Thoracic aorta (tissue), 2 donors: ENCODE results near the gene KAZALD1. TPM values are rescaled to one million over a fixed set of nuclear protein-coding genes. Genes with fewer than 3 reads are reported as not detected.

Experiments
- ATAC-seq: fragments of 150-250 bp; one replicate; pipeline ENCODE4 v1.8.0; 2017; ENCODE audit warnings: low read depth; ENCODE audit not compliant: insufficient number of reproducible peaks, low FRiP score
- DNase-seq: peaks from one replicate; pipeline ENCODE4 v3.0.0-alpha.2; 2020; ENCODE audit warnings: low spot score
- H3K27ac ChIP-seq, 2 donors: fragments of 200-600 bp; sonication (generic); 1 replicate in 1 of 2; 2 replicates in 1 of 2; pipeline ENCODE4 v1.5.1; 2016; ENCODE audit warnings: mild to moderate bottlenecking in 2 of 2, moderate library complexity in 2 of 2
- H3K27me3 ChIP-seq: fragments of 200-600 bp; sonication (generic); replicated peaks from 2 replicates; pipeline ENCODE4 v1.6.0; 2016; ENCODE audit warnings: mild to moderate bottlenecking; ENCODE audit not compliant: insufficient read depth
- H3K36me3 ChIP-seq: fragments of 200-600 bp; sonication (generic); one replicate; pipeline ENCODE4 v1.5.1; 2016
- H3K4me1 ChIP-seq, 2 donors: fragments of 200-600 bp; sonication (generic); 1 replicate in 1 of 2; 2 replicates in 1 of 2; pipeline versions ENCODE4 v1.5.1 to v1.6.0; 2016; ENCODE audit warnings: low read depth in 2 of 2, mild to moderate bottlenecking in 1 of 2; ENCODE audit not compliant: control insufficient read depth in 1 of 2
- H3K4me3 ChIP-seq: fragments of 200-600 bp; sonication (generic); 2 replicates; pipeline ENCODE4 v1.5.1; 2016; ENCODE audit warnings: mild to moderate bottlenecking
- H3K9me3 ChIP-seq: fragments of 200-600 bp; sonication (generic); 2 replicates; pipeline ENCODE4 v1.5.1; 2016
- CTCF ChIP-seq: fragments of 200-600 bp; sonication (generic); IDR thresholded peaks from one replicate; pipeline ENCODE4 v1.5.1; 2019; ENCODE audit warnings: antibody characterized with exemption
- total RNA-seq, 2 donors: library from RNA; depleted of rRNA; stranded (reverse); fragments of >200 nt; gene quantifications; one replicate each; pipeline versions ENCODE4 v1.1.0 to v1.2.3, GENCODE V29; 2016

Gene KAZALD1
- total RNA-seq, 2 donors from 2014 or later: 30.0 to 34.1 TPM

- no peak for DNase-seq
- peaks cover 4% of the 10 kb centered on the region for H3K27me3 ChIP-seq
- no peak overlapping the region for H3K27ac ChIP-seq
- H3K4me1 ChIP-seq: peaks cover 3 to 24% of the 10 kb centered on the region in 2 donors
- no peaks in the 10 kb centered on the region for H3K9me3 ChIP-seq
- ATAC-seq: no peak
- H3K4me3 ChIP-seq: no peak overlapping the region
- TF ChIP-seq CTCF: no peak
- H3K36me3 ChIP-seq: no peaks in the 10 kb centered on the region
These were observed 8.3 kb downstream of the KAZALD1 start for GRCh38 chr10:101070098-101070497.

GRCh38 chr10:101071267-101071884 lies 9.6 kb downstream of the KAZALD1 start:
- ATAC-seq (no peak), DNase-seq (no peak)
- Histone ChIP-seq H3K36me3 (no peaks in the 10 kb centered on the region), H3K9me3 (no peaks in the 10 kb centered on the region), H3K27me3 (peaks cover 7% of the 10 kb centered on the region), H3K4me1 (peaks cover 0 to 12% of the 10 kb centered on the region in 2 donors), H3K27ac (no peak overlapping the region), H3K4me3 (no peak overlapping the region)
- TF ChIP-seq CTCF: no peak

- Histone ChIP-seq H3K4me3 (no peak overlapping the region), H3K27me3 (peaks cover 7% of the 10 kb centered on the region), H3K9me3 (no peaks in the 10 kb centered on the region), H3K27ac (no peak overlapping the region), H3K4me1 (peaks cover 0 to 7% of the 10 kb centered on the region in 2 donors), H3K36me3 (no peaks in the 10 kb centered on the region)
- no peak for ATAC-seq
- no peak for TF ChIP-seq CTCF
- no peak for DNase-seq
These were observed 10.2 kb downstream of the KAZALD1 start for GRCh38 chr10:101071885-101072433.

GRCh38 chr10:101072923-101073322 lies 11.1 kb downstream of the KAZALD1 start:
- Histone ChIP-seq H3K9me3 (no peaks in the 10 kb centered on the region), H3K36me3 (no peaks in the 10 kb centered on the region), H3K27ac (no peak overlapping the region), H3K27me3 (peaks cover 7% of the 10 kb centered on the region), H3K4me1 (no peaks in the 10 kb centered on the region), H3K4me3 (no peak overlapping the region)
- ATAC-seq (no peak), DNase-seq (no peak)
- no peak for TF ChIP-seq CTCF

GRCh38 chr10:101073631-101074030 lies 11.8 kb downstream of the KAZALD1 start:
- H3K27ac ChIP-seq: no peak overlapping the region
- H3K4me1 ChIP-seq: no peaks in the 10 kb centered on the region
- DNase-seq (no peak), ATAC-seq (no peak)
- no peaks in the 10 kb centered on the region for H3K9me3 ChIP-seq
- H3K36me3 ChIP-seq: no peaks in the 10 kb centered on the region
- peaks cover 7% of the 10 kb centered on the region for H3K27me3 ChIP-seq
- no peak overlapping the region for H3K4me3 ChIP-seq
- TF ChIP-seq CTCF: no peak
